Kidney epithelial cell (primary cell): ENCODE measurements around the gene ZNF106. TPM values are rescaled to one million over a fixed set of nuclear protein-coding genes. Genes with fewer than 3 reads are reported as not detected.

Experiments
- DNase-seq: peaks from one replicate; pipeline ENCODE4 v3.0.0-alpha.2; 2010; ENCODE audit warnings: low read depth
- H3K27me3 ChIP-seq: 2 replicates; pipeline ENCODE4 v1.6.0; 2011; ENCODE audit warnings: low read length; ENCODE audit not compliant: control insufficient read depth, insufficient read depth
- H3K36me3 ChIP-seq: 2 replicates; pipeline ENCODE4 v1.5.1; 2011; ENCODE audit warnings: low read length; ENCODE audit not compliant: control insufficient read depth, insufficient read depth
- H3K4me3 ChIP-seq: 2 replicates; pipeline ENCODE4 v1.5.1; 2011; ENCODE audit warnings: low read depth, mild to moderate bottlenecking, control low read depth, low read length
- CTCF ChIP-seq: IDR thresholded peaks from 2 replicates; pipeline ENCODE4 v1.5.1; 2011; ENCODE audit warnings: mild to moderate bottlenecking, moderate library complexity, low read length, control low read depth, inconsistent platforms; ENCODE audit not compliant: insufficient read depth, poor library complexity, severe bottlenecking
- total RNA-seq: library from RNA; depleted of rRNA; stranded (reverse); fragments of >200 nt; gene quantifications from 2 replicates; pipeline ENCODE4 v1.2.3, GENCODE V29; 2015

Gene ZNF106
- total RNA-seq, 1 donor from 2014 or later, result 32.5 TPM

GRCh38 chr15:42510258-42511006 is 19.5 kb upstream of the ZNF106 start:
- no peak for DNase-seq
- TF ChIP-seq CTCF, result no peak
- no peak overlapping the region for H3K4me3 ChIP-seq
- H3K27me3 ChIP-seq, result no peaks in the 10 kb centered on the region
- peaks cover 1% of the 10 kb centered on the region for H3K36me3 ChIP-seq

- DNase-seq, result no peak
- Histone ChIP-seq H3K27me3 (no peaks in the 10 kb centered on the region), H3K36me3 (peaks cover 1% of the 10 kb centered on the region), H3K4me3 (no peak overlapping the region)
- TF ChIP-seq CTCF, result no peak
Measured at GRCh38 chr15:42508263-42508690, 17.3 kb upstream of the ZNF106 start.

- no peak for TF ChIP-seq CTCF
- no peak overlapping the region for H3K4me3 ChIP-seq
- H3K36me3 ChIP-seq, result peaks cover 1% of the 10 kb centered on the region
- no peaks in the 10 kb centered on the region for H3K27me3 ChIP-seq
- DNase-seq, result no peak
Measured at GRCh38 chr15:42507514-42507913, 16.6 kb upstream of the ZNF106 start.

- no peaks in the 10 kb centered on the region for H3K27me3 ChIP-seq
- peaks cover 1% of the 10 kb centered on the region for H3K36me3 ChIP-seq
- DNase-seq, result no peak
- no peak overlapping the region for H3K4me3 ChIP-seq
- no peak for TF ChIP-seq CTCF
Measured at GRCh38 chr15:42504631-42505030, 13.7 kb upstream of the ZNF106 start.

GRCh38 chr15:42503825-42504224 is 12.9 kb upstream of the ZNF106 start:
- H3K4me3 ChIP-seq, result no peak overlapping the region
- no peaks in the 10 kb centered on the region for H3K27me3 ChIP-seq
- no peak for TF ChIP-seq CTCF
- peaks cover 1% of the 10 kb centered on the region for H3K36me3 ChIP-seq
- no peak for DNase-seq

GRCh38 chr15:42502477-42502876 is 11.5 kb upstream of the ZNF106 start:
- Histone ChIP-seq H3K4me3 (no peak overlapping the region), H3K36me3 (no peaks in the 10 kb centered on the region), H3K27me3 (no peaks in the 10 kb centered on the region)
- no peak for TF ChIP-seq CTCF
- no peak for DNase-seq
